AG20443 (cell line): ENCODE results near the gene PARD3.
"Not testable (repeated sequence)": the region's sequence is repeated elsewhere in the genome, so short reads cannot be mapped to it uniquely, and the experiment has no call there.

Experiments
- DNase-seq: peaks from one replicate; pipeline ENCODE4 v3.0.0; 2012; ENCODE audit warnings: low spot score, mixed read lengths

PARD3 gene

GRCh38 chr10:34741087-34741486 lies 74.0 kb downstream of the PARD3 start:
- DNase-seq = not testable (repeated sequence)

- no peak for DNase-seq
Measured at GRCh38 chr10:34740321-34740720, 74.8 kb downstream of the PARD3 start.

GRCh38 chr10:34739915-34740314 lies 75.2 kb downstream of the PARD3 start:
- DNase-seq = peak; percentile 81

GRCh38 chr10:34737772-34738169 lies 77.3 kb downstream of the PARD3 start:
- no peak for DNase-seq

GRCh38 chr10:34736976-34737771 lies 77.9 kb downstream of the PARD3 start:
- no peak for DNase-seq

GRCh38 chr10:34734918-34735317 lies 80.2 kb downstream of the PARD3 start:
- DNase-seq = no peak

GRCh38 chr10:34732926-34733325 lies 82.2 kb downstream of the PARD3 start:
- peak; percentile 17 for DNase-seq

- peak; percentile 32 for DNase-seq
Measured at GRCh38 chr10:34731885-34732701, 83.0 kb downstream of the PARD3 start.

GRCh38 chr10:34731213-34731612 lies 83.9 kb downstream of the PARD3 start:
- no peak for DNase-seq

- DNase-seq = no peak
Measured at GRCh38 chr10:34730726-34731125, 84.4 kb downstream of the PARD3 start.

GRCh38 chr10:34729619-34730018 lies 85.5 kb downstream of the PARD3 start:
- DNase-seq = no peak

- DNase-seq = no peak
Measured at GRCh38 chr10:34728361-34728760, 86.7 kb downstream of the PARD3 start.

GRCh38 chr10:34727595-34728033 lies 87.5 kb downstream of the PARD3 start:
- no peak for DNase-seq

- no peak for DNase-seq
Measured at GRCh38 chr10:34726862-34727261, 88.2 kb downstream of the PARD3 start.

- peak; percentile 70 for DNase-seq
Measured at GRCh38 chr10:34723750-34724149, 91.3 kb downstream of the PARD3 start.

- DNase-seq = no peak
Measured at GRCh38 chr10:34722404-34722803, 92.7 kb downstream of the PARD3 start.

GRCh38 chr10:34721208-34721840 lies 93.8 kb downstream of the PARD3 start:
- peak; percentile 77 for DNase-seq

GRCh38 chr10:34719746-34720145 lies 95.3 kb downstream of the PARD3 start:
- DNase-seq = no peak

GRCh38 chr10:34719328-34719727 lies 95.8 kb downstream of the PARD3 start:
- DNase-seq = no peak

GRCh38 chr10:34717429-34717828 lies 97.7 kb downstream of the PARD3 start:
- DNase-seq = no peak

- DNase-seq = no peak
Measured at GRCh38 chr10:34716958-34717357, 98.1 kb downstream of the PARD3 start.

- DNase-seq = no peak
Measured at GRCh38 chr10:34716234-34716633, 98.9 kb downstream of the PARD3 start.
